Endothelial cell of umbilical vein (primary cell): Measurements from ENCODE around the gene SOX2.

Experiments used
- CTCF ChIP-seq, 2 donors: IDR thresholded peaks; 1 replicate in 1 of 2; 2 replicates in 1 of 2; pipeline ENCODE4 v1.5.1; 2011; ENCODE audit warnings: low read length in 2 of 2, mild to moderate bottlenecking in 2 of 2, moderate library complexity in 2 of 2, control low read depth in 1 of 2, inconsistent platforms in 1 of 2, low read depth in 1 of 2; ENCODE audit not compliant: insufficient read depth in 1 of 2; ENCODE audit errors: extremely low read depth in 1 of 2
- EZH2 ChIP-seq: IDR thresholded peaks from 2 replicates; pipeline ENCODE4 v1.6.1; 2012; ENCODE audit warnings: borderline replicate concordance, low read depth, mild to moderate bottlenecking, moderate library complexity, low read length, inconsistent platforms; ENCODE audit not compliant: severe bottlenecking
- GATA2 ChIP-seq: IDR thresholded peaks from 2 replicates; pipeline ENCODE4 v1.7.0; 2011; ENCODE audit warnings: low read depth, mild to moderate bottlenecking, moderate library complexity, mixed read lengths, low read length; ENCODE audit not compliant: insufficient read length, insufficient read depth
- MYC ChIP-seq: IDR thresholded peaks from one replicate; pipeline ENCODE4 v1.6.1; 2011; ENCODE audit warnings: mild to moderate bottlenecking, low read depth, low read length
- POLR2AphosphoS5 ChIP-seq: IDR thresholded peaks from 2 replicates; pipeline ENCODE4 v1.6.1; 2012; ENCODE audit warnings: low read depth, mild to moderate bottlenecking, control low read depth, low read length, moderate library complexity; ENCODE audit not compliant: insufficient read depth

GRCh38 chr3:181701096-181701495, 10.6 kb upstream of the SOX2 start:
- TF ChIP-seq MYC (no peak), EZH2 (no peak), CTCF (IDR thresholded peaks at IDR 0.05; ENCODE audit: extremely low read depth in 1 of 2, insufficient read depth in 1 of 2, low read depth in 1 of 2, low read length in 2 of 2) (no peak), POLR2AphosphoS5 (no peak), GATA2 (no peak)
